B cell (primary cell): Measurements from ENCODE around the gene PRKN. TPM values are rescaled to one million over a fixed set of nuclear protein-coding genes. Genes with fewer than 3 reads are reported as not detected.

Experiments
- ATAC-seq: fragments of 200-7000 bp; cut with Tn5 transposase; one replicate; pipeline ENCODE4 v1.10.0; 2021; ENCODE audit warnings: low read depth, mild to moderate bottlenecking, moderate number of reproducible peaks, moderate library complexity
- CTCF ChIA-PET: fragments of 350-600 bp; sonication (Branson Sonifier 250); formaldehyde crosslinking; loops from one replicate; lab custom pipeline; 2021; ENCODE audit warnings: antibody characterized with exemption, inconsistent platforms; lab: Charles Lee
- POLR2A ChIA-PET: fragments of 350-600 bp; sonication (Branson Sonifier 250); formaldehyde crosslinking; loops from one replicate; lab custom pipeline; 2021; ENCODE audit warnings: antibody characterized with exemption; lab: Charles Lee
- DNase-seq: peaks from one replicate; pipeline ENCODE4 v3.0.0; 2013
- H2AFZ ChIP-seq: 2 replicates; pipeline ENCODE4 v1.6.1; 2012; ENCODE audit warnings: mild to moderate bottlenecking, low read depth, low read length; ENCODE audit not compliant: insufficient read depth, poor library complexity, severe bottlenecking
- H3K27ac ChIP-seq, 2 donors: 1 replicate in 1 of 2; 2 replicates in 1 of 2; pipeline ENCODE4 v1.5.1; 2012 to 2013; ENCODE audit warnings: low read length in 2 of 2, mild to moderate bottlenecking in 2 of 2, moderate library complexity in 1 of 2
- H3K27me3 ChIP-seq, 4 experiments: fragments of 200-600 bp in 1 of 4; sonication (generic) in 1 of 4; replicated peaks in 1 of 4; 1 replicate in 2 of 4; 2 replicates in 2 of 4; pipeline versions ENCODE4 v1.6.1 to v1.7.0; 2013 to 2016; ENCODE audit warnings: low read length in 3 of 4, mild to moderate bottlenecking in 2 of 4, mixed read lengths in 1 of 4, moderate library complexity in 1 of 4; ENCODE audit not compliant: insufficient read depth in 4 of 4, control insufficient read depth in 3 of 4; ENCODE audit errors: control extremely low read depth in 1 of 4
- H3K36me3 ChIP-seq, 2 experiments: replicated peaks in 1 of 2; 1 replicate in 1 of 2; 2 replicates in 1 of 2; pipeline versions ENCODE4 v1.6.1 to v1.7.1; 2013; ENCODE audit warnings: low read length in 1 of 2; ENCODE audit not compliant: insufficient read depth in 2 of 2, control insufficient read depth in 1 of 2; ENCODE audit errors: control extremely low read depth in 1 of 2, extremely low read depth in 1 of 2
- H3K4me1 ChIP-seq, 2 donors: fragments of 200-600 bp in 1 of 2; sonication (generic) in 1 of 2; 1 replicate in 1 of 2; 2 replicates in 1 of 2; pipeline versions ENCODE4 v1.5.1 to v1.6.1; 2013 to 2017; ENCODE audit warnings: low read length in 2 of 2; ENCODE audit not compliant: control insufficient read depth in 2 of 2, insufficient read depth in 2 of 2
- H3K4me2 ChIP-seq: replicated peaks from 2 replicates; pipeline ENCODE3; 2012; ENCODE audit warnings: mild to moderate bottlenecking, low read depth, low read length; ENCODE audit not compliant: poor library complexity, severe bottlenecking
- H3K4me3 ChIP-seq, 5 experiments: fragments of 200-600 bp in 1 of 5; sonication (generic) in 1 of 5; 1 replicate in 3 of 5; 2 replicates in 2 of 5; pipeline versions ENCODE4 v1.5.1 to v1.7.0; 2011 to 2016; ENCODE audit warnings: low read length in 4 of 5, mild to moderate bottlenecking in 4 of 5, low read depth in 2 of 5, control low read depth in 1 of 5, moderate library complexity in 1 of 5; ENCODE audit not compliant: insufficient read depth in 1 of 5; ENCODE audit errors: control extremely low read depth in 1 of 5, extremely low read depth in 1 of 5
- H3K79me2 ChIP-seq: fragments of 200-600 bp; sonication (generic); one replicate; pipeline ENCODE4 v1.6.0; 2016; ENCODE audit warnings: low read length; ENCODE audit not compliant: control insufficient read depth, insufficient read depth
- H3K9ac ChIP-seq: fragments of 200-600 bp; sonication (generic); 2 replicates; pipeline ENCODE4 v1.6.1; 2017; ENCODE audit warnings: mild to moderate bottlenecking, low read length, moderate library complexity
- H3K9me3 ChIP-seq, 3 donors: one replicate each; pipeline versions ENCODE4 v1.6.1 to v1.7.1; 2013; ENCODE audit warnings: low read length in 2 of 3; ENCODE audit not compliant: control insufficient read depth in 2 of 3, insufficient read depth in 1 of 3; ENCODE audit errors: control extremely low read depth in 1 of 3
- H4K20me1 ChIP-seq: 2 replicates; pipeline ENCODE4 v1.6.0; 2012; ENCODE audit warnings: mild to moderate bottlenecking, low read length; ENCODE audit not compliant: insufficient read depth, control insufficient read depth, poor library complexity, severe bottlenecking
- H3K27ac Mint-ChIP-seq: one replicate; pipeline ENCODE4 v1.8.0; 2021; ENCODE audit warnings: mixed read lengths
- H3K27me3 Mint-ChIP-seq: one replicate; pipeline ENCODE4 v1.8.0; 2021; ENCODE audit warnings: mixed read lengths
- H3K4me1 Mint-ChIP-seq: one replicate; pipeline ENCODE4 v1.8.0; 2021; ENCODE audit warnings: mixed read lengths
- H3K4me3 Mint-ChIP-seq: one replicate; pipeline ENCODE4 v1.8.0; 2021; ENCODE audit warnings: mixed read lengths
- H3K9me3 Mint-ChIP-seq: one replicate; pipeline ENCODE4 v1.8.0; 2022; ENCODE audit warnings: mixed read lengths; ENCODE audit not compliant: insufficient read depth
- EZH2 ChIP-seq: IDR thresholded peaks from 2 replicates; pipeline ENCODE4 v1.6.1; 2012; ENCODE audit warnings: borderline replicate concordance, low read depth, mild to moderate bottlenecking, moderate library complexity, low read length; ENCODE audit not compliant: insufficient read depth, poor library complexity, severe bottlenecking
- WGBS: methylation state at CpG from one replicate; pipeline ENCODE4 v1.1.5; 2013; ENCODE audit warnings: missing lambda C conversion rate; ENCODE audit not compliant: insufficient coverage; 5-methylcytosine and 5-hydroxymethylcytosine counted together
- intact Hi-C: fragments of 100-400 bp; cut with micrococcal nuclease; formaldehyde crosslinking; loops from one replicate; pipeline ENCODE4 v1.10.0; 2022
- polyA plus RNA-seq: library from polyadenylated mRNA; depleted of rRNA; stranded (reverse); fragments of >200 nt; gene quantifications from 2 replicates; pipeline ENCODE4 v1.2.3, GENCODE V29; 2012
- total RNA-seq, 2 donors: library from RNA; stranded (reverse); fragments of 120-200 nt in 1 of 2; gene quantifications; 1 replicate in 1 of 2; 2 replicates in 1 of 2; pipeline versions ENCODE4 v1.2.3 to v1.2.4, GENCODE V29; 2013 to 2022
- TF ChIP-seq, protein P1 (sequence below): fragments of 200-600 bp; IDR thresholded peaks from one replicate; pipeline ENCODE4 v1.8.0; 2022; ENCODE audit warnings: antibody characterized with exemption, mild to moderate bottlenecking

PRKN gene
- total and polyA plus RNA-seq, 2 donors (not counting 1 experiment from before 2014, with no cell fraction given): 1.6 to 6.2 TPM

DNA sequence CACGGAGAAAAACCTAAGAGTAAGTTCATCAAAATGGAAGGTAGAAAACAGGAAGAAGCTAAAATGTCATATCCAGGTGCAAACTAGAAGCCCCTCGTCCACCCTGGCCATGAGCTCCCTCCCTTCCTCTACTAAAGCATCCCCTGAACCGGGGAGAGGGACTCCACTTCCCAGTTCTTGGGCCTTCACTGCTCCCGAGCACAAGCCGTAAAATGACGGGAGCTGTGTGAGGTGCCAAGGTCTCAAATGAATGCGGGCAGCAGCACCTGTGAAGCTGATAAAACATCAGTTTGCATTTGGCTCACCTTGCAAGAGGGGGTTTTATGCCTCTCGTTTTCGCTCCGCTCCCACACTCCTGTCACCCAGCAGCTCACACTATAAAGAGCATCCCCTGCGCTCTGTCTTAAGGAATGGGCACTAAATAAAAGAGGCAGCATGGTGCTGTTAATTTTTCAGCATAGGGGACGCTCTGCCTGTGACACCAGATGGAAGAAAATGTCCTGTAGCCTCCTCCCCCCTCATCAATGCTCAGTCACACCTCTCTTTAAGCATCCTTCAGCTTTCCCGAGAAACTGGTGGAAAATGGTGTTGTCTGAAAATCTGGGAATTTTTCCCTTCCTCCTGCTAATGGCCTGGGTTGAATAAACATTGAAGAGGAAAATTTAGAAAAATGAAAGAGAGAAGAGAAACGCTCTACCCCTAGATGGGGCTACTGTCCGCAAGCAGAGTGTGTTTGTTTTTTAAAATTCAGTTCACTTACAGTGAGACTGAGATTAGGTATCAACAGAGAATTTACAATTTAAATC is 890.7 kb downstream of the PRKN start:
- POLR2A ChIA-PET: no interaction called here
- H3K4me1 Mint-ChIP-seq: no peaks in the 10 kb centered on the region
- no peaks in the 10 kb centered on the region for H3K36me3 ChIP-seq
- no peaks in the 10 kb centered on the region for H3K9me3 Mint-ChIP-seq
- no peak for DNase-seq
- H3K9ac ChIP-seq: no peak overlapping the region
- no peaks in the 10 kb centered on the region for H3K79me2 ChIP-seq
- H3K4me1 ChIP-seq: no peaks in the 10 kb centered on the region
- no peaks in the 10 kb centered on the region for H3K27me3 ChIP-seq
- H2AFZ ChIP-seq: no peak overlapping the region
- H3K27ac Mint-ChIP-seq: no peak overlapping the region
- peaks cover 0 to 3% (median 0%) of the 10 kb centered on the region in 3 donors for H3K9me3 ChIP-seq
- H3K4me2 ChIP-seq: no peak overlapping the region
- no peak overlapping the region for H3K4me3 Mint-ChIP-seq
- WGBS: 89% methylated on average over 6 of the region's 15 CpGs
- CTCF ChIA-PET: no interaction called here
- ATAC-seq: no peak
- no peak overlapping the region for H3K27ac ChIP-seq
- no peak for TF ChIP-seq EZH2
- H3K4me3 ChIP-seq: no peak overlapping the region
- no peaks in the 10 kb centered on the region for H3K27me3 Mint-ChIP-seq
- intact Hi-C loops: no loop called here
- no peaks in the 10 kb centered on the region for H4K20me1 ChIP-seq

GRCh38 chr6:161835500-161836215 is 891.9 kb downstream of the PRKN start:
- TF ChIP-seq EZH2: no peak
- TF ChIP-seq, protein P1, sequence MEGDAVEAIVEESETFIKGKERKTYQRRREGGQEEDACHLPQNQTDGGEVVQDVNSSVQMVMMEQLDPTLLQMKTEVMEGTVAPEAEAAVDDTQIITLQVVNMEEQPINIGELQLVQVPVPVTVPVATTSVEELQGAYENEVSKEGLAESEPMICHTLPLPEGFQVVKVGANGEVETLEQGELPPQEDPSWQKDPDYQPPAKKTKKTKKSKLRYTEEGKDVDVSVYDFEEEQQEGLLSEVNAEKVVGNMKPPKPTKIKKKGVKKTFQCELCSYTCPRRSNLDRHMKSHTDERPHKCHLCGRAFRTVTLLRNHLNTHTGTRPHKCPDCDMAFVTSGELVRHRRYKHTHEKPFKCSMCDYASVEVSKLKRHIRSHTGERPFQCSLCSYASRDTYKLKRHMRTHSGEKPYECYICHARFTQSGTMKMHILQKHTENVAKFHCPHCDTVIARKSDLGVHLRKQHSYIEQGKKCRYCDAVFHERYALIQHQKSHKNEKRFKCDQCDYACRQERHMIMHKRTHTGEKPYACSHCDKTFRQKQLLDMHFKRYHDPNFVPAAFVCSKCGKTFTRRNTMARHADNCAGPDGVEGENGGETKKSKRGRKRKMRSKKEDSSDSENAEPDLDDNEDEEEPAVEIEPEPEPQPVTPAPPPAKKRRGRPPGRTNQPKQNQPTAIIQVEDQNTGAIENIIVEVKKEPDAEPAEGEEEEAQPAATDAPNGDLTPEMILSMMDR: no peak
- POLR2A ChIA-PET: no interaction called here
- no peak overlapping the region for H2AFZ ChIP-seq
- intact Hi-C loops: no loop called here
- H3K4me1 ChIP-seq: no peaks in the 10 kb centered on the region
- no peaks in the 10 kb centered on the region for H3K79me2 ChIP-seq
- CTCF ChIA-PET: no interaction called here
- ATAC-seq: no peak
- no peak overlapping the region for H3K27ac ChIP-seq
- peaks cover 5% of the 10 kb centered on the region for H3K27me3 Mint-ChIP-seq
- no peaks in the 10 kb centered on the region for H4K20me1 ChIP-seq
- H3K9me3 ChIP-seq: peaks cover 0 to 3% (median 0%) of the 10 kb centered on the region in 3 donors
- no peak for DNase-seq
- no peaks in the 10 kb centered on the region for H3K36me3 ChIP-seq
- H3K4me2 ChIP-seq: no peak overlapping the region
- no peak overlapping the region for H3K27ac Mint-ChIP-seq
- H3K4me3 Mint-ChIP-seq: no peak overlapping the region
- H3K4me3 ChIP-seq: no peak overlapping the region
- no peaks in the 10 kb centered on the region for H3K9me3 Mint-ChIP-seq
- no peak overlapping the region for H3K9ac ChIP-seq
- H3K27me3 ChIP-seq: no peaks in the 10 kb centered on the region
- 86% methylated on average over 15 of the region's 19 CpGs for WGBS
- no peaks in the 10 kb centered on the region for H3K4me1 Mint-ChIP-seq
